ENCODE data around the gene HELZ.

Gene HELZ

GRCh38 chr17:67033613-67034012, 211.4 kb downstream of the HELZ start:
- H2AFZ ChIP-seq (ENCODE audit: low read length) = no peak overlapping the region
- TF ChIP-seq CTCF (IDR thresholded peaks at IDR 0.05; ENCODE audit: low read length) (no peak), EZH2 (IDR thresholded peaks at IDR 0.05; ENCODE audit: borderline replicate concordance, low read length) (no peak)
- no peak overlapping the region for H3K4me3 ChIP-seq (ENCODE audit: low read depth, low read length, poor library complexity, severe bottlenecking)
- H3K9me2 ChIP-seq (ENCODE audit: low read depth, low read length) = no peaks in the 10 kb centered on the region
- no peaks in the 10 kb centered on the region for H3K4me1 ChIP-seq (ENCODE audit: insufficient read depth, low read length, severe bottlenecking)
- no peaks in the 10 kb centered on the region for H3F3A ChIP-seq (ENCODE audit: insufficient read depth, low read length)
- no peak overlapping the region for H3K4me2 ChIP-seq (ENCODE audit: low read length)
- H3K79me2 ChIP-seq (ENCODE audit: insufficient read depth, low read length) = no peaks in the 10 kb centered on the region
- H3K36me3 ChIP-seq (ENCODE audit: insufficient read depth, low read length) = no peaks in the 10 kb centered on the region
- no peaks in the 10 kb centered on the region for H3K9me3 ChIP-seq (ENCODE audit: low read length)
- no peaks in the 10 kb centered on the region for H4K20me1 ChIP-seq (ENCODE audit: insufficient read depth, low read length)
- no peak overlapping the region for H3K9ac ChIP-seq (ENCODE audit: low read length)
- H3K27ac ChIP-seq (ENCODE audit: low read depth, low read length, poor library complexity, severe bottlenecking) = no peak overlapping the region
- peaks cover 8% of the 10 kb centered on the region; the same call in 1 of the 2 replicates for H3K27me3 ChIP-seq (ENCODE audit: insufficient read depth, low read length)

GRCh38 chr17:67032985-67033384, 212.0 kb downstream of the HELZ start:
- Histone ChIP-seq H3K4me1 (ENCODE audit: insufficient read depth, low read length, severe bottlenecking) (no peaks in the 10 kb centered on the region), H3K4me3 (ENCODE audit: low read depth, low read length, poor library complexity, severe bottlenecking) (no peak overlapping the region), H3K36me3 (ENCODE audit: insufficient read depth, low read length) (no peaks in the 10 kb centered on the region), H3F3A (ENCODE audit: insufficient read depth, low read length) (no peaks in the 10 kb centered on the region), H3K9me3 (ENCODE audit: low read length) (no peaks in the 10 kb centered on the region), H4K20me1 (ENCODE audit: insufficient read depth, low read length) (no peaks in the 10 kb centered on the region), H3K9me2 (ENCODE audit: low read depth, low read length) (no peaks in the 10 kb centered on the region), H3K9ac (ENCODE audit: low read length) (no peak overlapping the region), H3K4me2 (ENCODE audit: low read length) (no peak overlapping the region), H2AFZ (ENCODE audit: low read length) (no peak overlapping the region), H3K27me3 (ENCODE audit: insufficient read depth, low read length) (peaks cover 8% of the 10 kb centered on the region; the same call in 1 of the 2 replicates), H3K79me2 (ENCODE audit: insufficient read depth, low read length) (no peaks in the 10 kb centered on the region), H3K27ac (ENCODE audit: low read depth, low read length, poor library complexity, severe bottlenecking) (no peak overlapping the region)
- TF ChIP-seq EZH2 (IDR thresholded peaks at IDR 0.05; ENCODE audit: borderline replicate concordance, low read length) = no peak
- no peak for TF ChIP-seq CTCF (IDR thresholded peaks at IDR 0.05; ENCODE audit: low read length)

- no peaks in the 10 kb centered on the region for H3K9me3 ChIP-seq (ENCODE audit: low read length)
- TF ChIP-seq CTCF (IDR thresholded peaks at IDR 0.05; ENCODE audit: low read length) (no peak), EZH2 (IDR thresholded peaks at IDR 0.05; ENCODE audit: borderline replicate concordance, low read length) (no peak)
- peaks cover 8% of the 10 kb centered on the region; the same call in 1 of the 2 replicates for H3K27me3 ChIP-seq (ENCODE audit: insufficient read depth, low read length)
- H3K79me2 ChIP-seq (ENCODE audit: insufficient read depth, low read length) = no peaks in the 10 kb centered on the region
- H3K9me2 ChIP-seq (ENCODE audit: low read depth, low read length) = no peaks in the 10 kb centered on the region
- H3K4me3 ChIP-seq (ENCODE audit: low read depth, low read length, poor library complexity, severe bottlenecking) = no peak overlapping the region
- H4K20me1 ChIP-seq (ENCODE audit: insufficient read depth, low read length) = no peaks in the 10 kb centered on the region
- H3F3A ChIP-seq (ENCODE audit: insufficient read depth, low read length) = no peaks in the 10 kb centered on the region
- H3K27ac ChIP-seq (ENCODE audit: low read depth, low read length, poor library complexity, severe bottlenecking) = no peak overlapping the region
- H3K4me1 ChIP-seq (ENCODE audit: insufficient read depth, low read length, severe bottlenecking) = no peaks in the 10 kb centered on the region
- no peak overlapping the region for H3K9ac ChIP-seq (ENCODE audit: low read length)
- H2AFZ ChIP-seq (ENCODE audit: low read length) = no peak overlapping the region
- no peak overlapping the region for H3K4me2 ChIP-seq (ENCODE audit: low read length)
- no peaks in the 10 kb centered on the region for H3K36me3 ChIP-seq (ENCODE audit: insufficient read depth, low read length)
These were observed 212.6 kb downstream of the HELZ start for GRCh38 chr17:67032382-67032781.

Measured in OCI-LY1 (cell line).